A549 (cell line): Measurements from ENCODE around the gene LDLRAD3. TPM values are rescaled to one million over a fixed set of nuclear protein-coding genes. Genes with fewer than 3 reads are reported as not detected.

Source experiments
- ATAC-seq, 2 experiments: fragments of 200-7000 bp in 1 of 2; fragments of >200 bp in 1 of 2; cut with Nextera tagmentation in 1 of 2; cut with Tn5 transposase in 1 of 2; 3 replicates each; pipeline versions ENCODE4 v1.8.0 to v1.9.1; 2018 to 2020; ENCODE audit warnings: mild to moderate bottlenecking in 1 of 2, moderate library complexity in 1 of 2
- CTCF ChIA-PET: fragments of 300-600 bp; sonication (Branson Sonifier 250); formaldehyde crosslinking; extraction: SDS; loops from one replicate; lab custom pipeline; 2021; ENCODE audit warnings: antibody characterized with exemption, inconsistent platforms; lab: Yijun Ruan, JAX
- POLR2A ChIA-PET: fragments of 350-600 bp; formaldehyde crosslinking; extraction: SDS; loops from one replicate; lab custom pipeline; 2021; ENCODE audit warnings: antibody characterized with exemption, inconsistent platforms; lab: Yijun Ruan, JAX
- DNase-seq, 2 experiments: peaks; one replicate each; pipeline versions ENCODE4 v3.0.0 to v3.0.0-alpha.2; 2011 to 2016; ENCODE audit warnings: low read depth in 1 of 2, low spot score in 1 of 2
- FAIRE-seq: peaks from 2 replicates; lab custom pipeline; 2011; peaks lifted over from hg19 to GRCh38; lab: Jason Lieb, UNC
- H3K27ac ChIP-seq, 2 experiments: fragments of >200 bp; sonication (Bioruptor Twin); formaldehyde crosslinking; 3 replicates each; pipeline ENCODE4 v1.5.1; 2016 to 2017
- H3K4me1 ChIP-seq: fragments of >200 bp; sonication (Bioruptor Twin); formaldehyde crosslinking; 3 replicates; pipeline ENCODE4 v1.6.1; 2016
- H3K4me2 ChIP-seq: fragments of >200 bp; sonication (Bioruptor Twin); formaldehyde crosslinking; 3 replicates; pipeline ENCODE4 v1.6.1; 2016
- H3K4me3 ChIP-seq: fragments of >200 bp; sonication (Bioruptor Twin); formaldehyde crosslinking; 3 replicates; pipeline ENCODE4 v1.5.1; 2016
- H3K9me3 ChIP-seq: fragments of >200 bp; sonication (Bioruptor Twin); formaldehyde crosslinking; 3 replicates; pipeline ENCODE4 v1.6.1; 2016
- CBX8 ChIP-seq: fragments of 200-600 bp; sonication (generic); IDR thresholded peaks from 2 replicates; pipeline ENCODE4 v1.6.1; 2016
- EHF ChIP-seq: fragments of 250-450 bp; sonication (Bioruptor Pico); IDR thresholded peaks from 2 replicates; pipeline ENCODE4 v1.5.0; 2020; ENCODE audit warnings: mild to moderate bottlenecking
- ELK1 ChIP-seq: fragments of 150-350 bp; IDR thresholded peaks from 2 replicates; pipeline ENCODE4 v1.6.1; 2014; ENCODE audit warnings: low read depth, mild to moderate bottlenecking, low read length
- EP300 ChIP-seq, 2 experiments: fragments of >200 bp; sonication (Bioruptor Twin); formaldehyde crosslinking; IDR thresholded peaks; 2 replicates in 1 of 2; 3 replicates in 1 of 2; pipeline ENCODE4 v1.6.1; 2016 to 2017
- FOSB ChIP-seq: fragments of 250-450 bp; sonication (Bioruptor Pico); IDR thresholded peaks from 2 replicates; pipeline ENCODE4 v1.5.0; 2020; ENCODE audit warnings: mild to moderate bottlenecking, moderate library complexity
- FOSL2 ChIP-seq, 2 experiments: fragments of 450-650 bp in 1 of 2; fragments of >200 bp in 1 of 2; sonication (Bioruptor Twin) in 1 of 2; formaldehyde crosslinking; IDR thresholded peaks; 2 replicates each; pipeline versions ENCODE4 v1.5.0 to v1.6.1; 2016 to 2020; ENCODE audit warnings: mild to moderate bottlenecking in 1 of 2, moderate library complexity in 1 of 2
- HDAC2 ChIP-seq: fragments of 200-600 bp; sonication (generic); IDR thresholded peaks from 2 replicates; pipeline ENCODE4 v1.6.1; 2016
- JUN ChIP-seq, 2 experiments: fragments of >200 bp; sonication (Bioruptor Twin); formaldehyde crosslinking; IDR thresholded peaks; 2 replicates in 1 of 2; 3 replicates in 1 of 2; pipeline ENCODE4 v1.6.1; 2016 to 2017
- JUNB ChIP-seq: fragments of >200 bp; sonication (Bioruptor Twin); formaldehyde crosslinking; IDR thresholded peaks from 2 replicates; pipeline ENCODE4 v1.6.1; 2016
- MAFK ChIP-seq: fragments of 450-650 bp; IDR thresholded peaks from 2 replicates; pipeline ENCODE4 v1.6.1; 2014; ENCODE audit not compliant: partially characterized antibody
- NR3C1 ChIP-seq: fragments of >200 bp; sonication (Bioruptor Twin); formaldehyde crosslinking; IDR thresholded peaks from 3 replicates; pipeline ENCODE4 v1.6.1; 2017
- POLR2A ChIP-seq: IDR thresholded peaks from 2 replicates; pipeline ENCODE4 v1.6.1; 2012; ENCODE audit warnings: mild to moderate bottlenecking, low read length
- POLR2AphosphoS2 ChIP-seq: conservative IDR thresholded peaks from 2 replicates; pipeline ENCODE4 v1.6.1; 2012; ENCODE audit warnings: low read length, improper control_type of control experiment, inconsistent platforms
- RARB ChIP-seq: fragments of 250-450 bp; sonication (Bioruptor Pico); IDR thresholded peaks from 2 replicates; pipeline ENCODE4 v1.8.0; 2021; ENCODE audit warnings: mild to moderate bottlenecking, moderate library complexity
- REST ChIP-seq: fragments of 200-600 bp; sonication (generic); IDR thresholded peaks from 2 replicates; pipeline ENCODE4 v1.6.1; 2016; ENCODE audit warnings: antibody characterized with exemption, mild to moderate bottlenecking, moderate library complexity
- TP53 ChIP-seq: fragments of 250-450 bp; sonication (Bioruptor Pico); IDR thresholded peaks from 2 replicates; pipeline ENCODE4 v1.5.0; 2021; ENCODE audit warnings: mild to moderate bottlenecking, moderate library complexity
- USF2 ChIP-seq: fragments of 450-650 bp; IDR thresholded peaks from 2 replicates; pipeline ENCODE4 v1.6.1; 2014; ENCODE audit warnings: antibody characterized with exemption
- ZNF302 ChIP-seq: fragments of 250-450 bp; sonication (Bioruptor Pico); IDR thresholded peaks from 2 replicates; pipeline ENCODE4 v1.9.0; 2021; ENCODE audit warnings: inconsistent platforms, mild to moderate bottlenecking, moderate library complexity
- ZSCAN20 ChIP-seq: fragments of 250-450 bp; sonication (Bioruptor Pico); IDR thresholded peaks from 2 replicates; pipeline ENCODE4 v1.8.0; 2022; ENCODE audit warnings: mild to moderate bottlenecking, moderate library complexity
- polyA plus RNA-seq, 4 experiments: library from polyadenylated mRNA; depleted of rRNA in 3 of 4; stranded (reverse); fragments of >200 nt; fragmentation: RNase III in 1 of 4; extraction: RNeasy Plus Mini Kit Qiagen cat#74134 plus additional on column Dnase treatment in 1 of 4; gene quantifications; 2 replicates in 3 of 4; 3 replicates in 1 of 4; pipeline ENCODE4 v1.2.3, GENCODE V29; 2011 to 2017
- TF ChIP-seq, protein P1 (sequence below): IDR thresholded peaks from 2 replicates; pipeline ENCODE4 v1.6.1; 2012; ENCODE audit warnings: low read depth, borderline replicate concordance
- TF ChIP-seq, protein P2 (sequence below): fragments of >200 bp; sonication (Bioruptor Twin); formaldehyde crosslinking; IDR thresholded peaks from 2 replicates; pipeline ENCODE4 v1.6.1; 2016

LDLRAD3 gene
- polyA plus RNA-seq, 2 of the 4 experiments (the other 2 are of a cell fraction) = 10.5 to 13.2 TPM

GRCh38 chr11:36237391-36237790 lies 293.5 kb downstream of the LDLRAD3 start:
- H3K9me3 ChIP-seq = no peaks in the 10 kb centered on the region
- no peak for FAIRE-seq
- H3K4me1 ChIP-seq = no peaks in the 10 kb centered on the region
- TF ChIP-seq ELK1 = no peak
- TF ChIP-seq CBX8 = no peak
- no peak for TF ChIP-seq ZNF302 (CRISPR knock-in tag)
- no peak for TF ChIP-seq TP53 (CRISPR knock-in tag)
- TF ChIP-seq FOSL2 (IDR thresholded peaks at IDR 0.05) = no peak
- no peak for TF ChIP-seq FOSL2 (CRISPR knock-in tag; IDR thresholded peaks at IDR 0.05)
- TF ChIP-seq USF2 = no peak
- no peak overlapping the region for H3K27ac ChIP-seq
- DNase-seq = no peak
- no peak for ATAC-seq
- CTCF ChIA-PET = interaction anchor here (0.8 kb wide), 1 partner anchor 22 kb away, joined by 3 read pairs; no protein-coding TSS in a partner anchor
- H3K4me3 ChIP-seq = no peak overlapping the region
- POLR2A ChIA-PET = no interaction called here
- no peak overlapping the region for H3K4me2 ChIP-seq

DNA sequence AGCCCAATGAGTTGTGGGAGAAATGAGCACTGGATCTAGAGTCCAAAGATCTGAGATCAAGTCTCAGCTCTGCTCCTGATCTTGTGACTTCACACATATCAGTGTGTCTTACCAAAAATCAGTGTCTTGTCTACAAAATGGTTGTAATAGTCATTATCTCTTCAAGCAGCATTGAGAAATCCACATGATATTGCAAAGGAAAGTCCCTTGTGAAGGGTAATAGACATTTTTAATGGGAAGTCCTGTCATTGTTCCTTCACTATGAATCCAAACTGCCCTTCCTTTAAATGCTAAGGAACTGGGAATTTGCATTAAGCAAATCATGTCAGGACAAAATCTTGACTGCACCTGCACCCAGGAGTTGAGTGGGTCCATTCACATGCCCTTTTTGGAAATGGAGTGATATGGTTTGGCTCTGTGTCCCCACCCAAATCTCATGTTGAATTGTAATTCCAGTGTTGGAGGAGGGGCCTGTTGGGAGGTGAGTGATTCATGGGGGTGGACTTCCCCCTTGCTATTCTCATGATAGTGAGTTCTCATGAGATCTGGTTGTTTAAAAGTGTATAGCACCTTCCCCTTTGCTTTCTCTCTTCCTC lies 294.3 kb downstream of the LDLRAD3 start:
- TF ChIP-seq JUN (IDR thresholded peaks at IDR 0.05) (no peak), EP300 (IDR thresholded peaks at IDR 0.05) (no peak), MAFK (no peak), NR3C1 (no peak), EHF (CRISPR knock-in tag) (no peak), REST (no peak), CBX8 (no peak), HDAC2 (no peak), POLR2AphosphoS2 (no peak), POLR2A (no peak), FOSB (no peak), RARB (CRISPR knock-in tag) (no peak), ZSCAN20 (CRISPR knock-in tag) (no peak), JUNB (no peak)
- TF ChIP-seq, protein P1, sequence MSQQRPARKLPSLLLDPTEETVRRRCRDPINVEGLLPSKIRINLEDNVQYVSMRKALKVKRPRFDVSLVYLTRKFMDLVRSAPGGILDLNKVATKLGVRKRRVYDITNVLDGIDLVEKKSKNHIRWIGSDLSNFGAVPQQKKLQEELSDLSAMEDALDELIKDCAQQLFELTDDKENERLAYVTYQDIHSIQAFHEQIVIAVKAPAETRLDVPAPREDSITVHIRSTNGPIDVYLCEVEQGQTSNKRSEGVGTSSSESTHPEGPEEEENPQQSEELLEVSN = no peak
- TF ChIP-seq, protein P2, sequence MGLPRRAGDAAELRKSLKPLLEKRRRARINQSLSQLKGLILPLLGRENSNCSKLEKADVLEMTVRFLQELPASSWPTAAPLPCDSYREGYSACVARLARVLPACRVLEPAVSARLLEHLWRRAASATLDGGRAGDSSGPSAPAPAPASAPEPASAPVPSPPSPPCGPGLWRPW = no peak
- H3K4me2 ChIP-seq = no peak overlapping the region
- DNase-seq (no peak), ATAC-seq (no peak), FAIRE-seq (no peak)
- H3K27ac ChIP-seq = no peak overlapping the region
- CTCF ChIA-PET = interaction anchor here (0.8 kb wide), 1 partner anchor 21 kb away, joined by 3 read pairs; no protein-coding TSS in a partner anchor
- H3K4me3 ChIP-seq = no peak overlapping the region
- POLR2A ChIA-PET = no interaction called here
- no peaks in the 10 kb centered on the region for H3K9me3 ChIP-seq
- H3K4me1 ChIP-seq = no peaks in the 10 kb centered on the region
